ENCODE results near the gene C1QTNF6.

DNA sequence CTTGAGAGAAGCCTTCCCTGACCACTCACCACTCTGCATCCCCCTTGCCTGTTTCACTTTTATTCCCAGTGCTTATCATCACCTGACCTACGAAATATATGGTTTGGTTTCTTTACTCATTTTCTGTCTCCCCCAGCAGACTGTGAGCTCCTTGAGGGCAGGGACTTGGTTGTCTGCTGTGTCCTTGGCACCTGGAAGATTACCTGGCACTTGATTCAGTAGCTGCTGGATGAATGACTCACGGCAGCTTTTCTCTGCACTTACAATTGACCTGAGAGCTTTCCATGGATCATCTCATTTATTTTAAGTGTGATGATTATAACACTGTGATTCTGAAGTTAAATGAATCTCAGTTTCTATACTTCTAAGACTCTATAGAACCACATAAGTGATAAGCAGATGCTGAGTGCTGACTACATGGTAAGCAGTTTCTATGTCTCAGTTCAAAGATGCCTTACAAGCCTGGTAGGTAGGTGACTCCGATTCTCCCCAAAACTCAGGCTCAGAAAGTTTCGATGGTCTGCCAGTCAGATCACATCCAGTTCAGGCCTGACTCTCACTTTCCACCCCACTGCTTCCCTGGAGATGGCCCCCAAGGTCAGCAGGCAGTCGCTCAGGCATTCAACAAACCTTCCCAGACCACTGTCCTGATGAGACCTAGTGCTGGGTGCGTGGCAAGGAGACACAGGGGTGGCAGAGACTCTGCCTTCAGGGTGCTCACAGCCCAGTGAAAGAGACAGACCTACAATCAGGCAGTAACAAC lies 50.0 kb downstream of the C1QTNF6 start:
- TF ChIP-seq, protein P1, sequence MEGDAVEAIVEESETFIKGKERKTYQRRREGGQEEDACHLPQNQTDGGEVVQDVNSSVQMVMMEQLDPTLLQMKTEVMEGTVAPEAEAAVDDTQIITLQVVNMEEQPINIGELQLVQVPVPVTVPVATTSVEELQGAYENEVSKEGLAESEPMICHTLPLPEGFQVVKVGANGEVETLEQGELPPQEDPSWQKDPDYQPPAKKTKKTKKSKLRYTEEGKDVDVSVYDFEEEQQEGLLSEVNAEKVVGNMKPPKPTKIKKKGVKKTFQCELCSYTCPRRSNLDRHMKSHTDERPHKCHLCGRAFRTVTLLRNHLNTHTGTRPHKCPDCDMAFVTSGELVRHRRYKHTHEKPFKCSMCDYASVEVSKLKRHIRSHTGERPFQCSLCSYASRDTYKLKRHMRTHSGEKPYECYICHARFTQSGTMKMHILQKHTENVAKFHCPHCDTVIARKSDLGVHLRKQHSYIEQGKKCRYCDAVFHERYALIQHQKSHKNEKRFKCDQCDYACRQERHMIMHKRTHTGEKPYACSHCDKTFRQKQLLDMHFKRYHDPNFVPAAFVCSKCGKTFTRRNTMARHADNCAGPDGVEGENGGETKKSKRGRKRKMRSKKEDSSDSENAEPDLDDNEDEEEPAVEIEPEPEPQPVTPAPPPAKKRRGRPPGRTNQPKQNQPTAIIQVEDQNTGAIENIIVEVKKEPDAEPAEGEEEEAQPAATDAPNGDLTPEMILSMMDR (IDR thresholded peaks at IDR 0.05; ENCODE audit: insufficient read depth, low read depth, low read length), result no peak
- no peak for TF ChIP-seq EZH2 (IDR thresholded peaks at IDR 0.05; ENCODE audit: insufficient read depth, low read length)

Measured in astrocyte (in vitro differentiated cells and primary cell).